ENCODE results near the gene C2CD4B.

- TF ChIP-seq EZH2 (IDR thresholded peaks at IDR 0.05; ENCODE audit: low read length) (no peak), CTCF (optimal IDR thresholded peaks at IDR 0.05 in 1 of 3, IDR thresholded peaks at IDR 0.05 in 1 of 3, conservative IDR thresholded peaks at IDR 0.05 in 1 of 3; ENCODE audit: extremely low read depth in 1 of 3, insufficient read depth in 2 of 3, low read length in 3 of 3) (no peak)
These were observed 22.3 kb upstream of the C2CD4B start for GRCh38 chr15:62187425-62187824.
